ENCODE measurements around the gene TPRG1.

- TF ChIP-seq CTCF (IDR thresholded peaks at IDR 0.05) (peak in 4 of 5 experiments; percentile 11 to 42 (median 15)), POLR2AphosphoS5 (IDR thresholded peaks at IDR 0.05) (no peak), POLR2A (IDR thresholded peaks at IDR 0.05) (no peak), EP300 (IDR thresholded peaks at IDR 0.05; ENCODE audit: low read depth) (no peak)
These were observed 100.8 kb downstream of the TPRG1 start for GRCh38 chr3:189272500-189273119.
